B cell (primary cell): ENCODE measurements around the gene CDC25C. TPM values are rescaled to one million over a fixed set of nuclear protein-coding genes. Genes with fewer than 3 reads are reported as not detected.

Experiments used
- ATAC-seq: fragments of 200-7000 bp; cut with Tn5 transposase; one replicate; pipeline ENCODE4 v1.10.0; 2021; ENCODE audit warnings: low read depth, mild to moderate bottlenecking, moderate number of reproducible peaks, moderate library complexity
- CTCF ChIA-PET: fragments of 350-600 bp; sonication (Branson Sonifier 250); formaldehyde crosslinking; loops from one replicate; lab custom pipeline; 2021; ENCODE audit warnings: antibody characterized with exemption, inconsistent platforms; lab: Charles Lee
- POLR2A ChIA-PET: fragments of 350-600 bp; sonication (Branson Sonifier 250); formaldehyde crosslinking; loops from one replicate; lab custom pipeline; 2021; ENCODE audit warnings: antibody characterized with exemption; lab: Charles Lee
- DNase-seq: peaks from one replicate; pipeline ENCODE4 v3.0.0; 2013
- H2AFZ ChIP-seq: 2 replicates; pipeline ENCODE4 v1.6.1; 2012; ENCODE audit warnings: mild to moderate bottlenecking, low read depth, low read length; ENCODE audit not compliant: insufficient read depth, poor library complexity, severe bottlenecking
- H3K27ac ChIP-seq, 2 donors: 1 replicate in 1 of 2; 2 replicates in 1 of 2; pipeline ENCODE4 v1.5.1; 2012 to 2013; ENCODE audit warnings: low read length in 2 of 2, mild to moderate bottlenecking in 2 of 2, moderate library complexity in 1 of 2
- H3K27me3 ChIP-seq, 4 experiments: fragments of 200-600 bp in 1 of 4; sonication (generic) in 1 of 4; replicated peaks in 1 of 4; 1 replicate in 2 of 4; 2 replicates in 2 of 4; pipeline versions ENCODE4 v1.6.1 to v1.7.0; 2013 to 2016; ENCODE audit warnings: low read length in 3 of 4, mild to moderate bottlenecking in 2 of 4, mixed read lengths in 1 of 4, moderate library complexity in 1 of 4; ENCODE audit not compliant: insufficient read depth in 4 of 4, control insufficient read depth in 3 of 4; ENCODE audit errors: control extremely low read depth in 1 of 4
- H3K36me3 ChIP-seq, 2 experiments: replicated peaks in 1 of 2; 1 replicate in 1 of 2; 2 replicates in 1 of 2; pipeline versions ENCODE4 v1.6.1 to v1.7.1; 2013; ENCODE audit warnings: low read length in 1 of 2; ENCODE audit not compliant: insufficient read depth in 2 of 2, control insufficient read depth in 1 of 2; ENCODE audit errors: control extremely low read depth in 1 of 2, extremely low read depth in 1 of 2
- H3K4me1 ChIP-seq, 2 donors: fragments of 200-600 bp in 1 of 2; sonication (generic) in 1 of 2; 1 replicate in 1 of 2; 2 replicates in 1 of 2; pipeline versions ENCODE4 v1.5.1 to v1.6.1; 2013 to 2017; ENCODE audit warnings: low read length in 2 of 2; ENCODE audit not compliant: control insufficient read depth in 2 of 2, insufficient read depth in 2 of 2
- H3K4me2 ChIP-seq: replicated peaks from 2 replicates; pipeline ENCODE3; 2012; ENCODE audit warnings: mild to moderate bottlenecking, low read depth, low read length; ENCODE audit not compliant: poor library complexity, severe bottlenecking
- H3K4me3 ChIP-seq, 5 experiments: fragments of 200-600 bp in 1 of 5; sonication (generic) in 1 of 5; 1 replicate in 3 of 5; 2 replicates in 2 of 5; pipeline versions ENCODE4 v1.5.1 to v1.7.0; 2011 to 2016; ENCODE audit warnings: low read length in 4 of 5, mild to moderate bottlenecking in 4 of 5, low read depth in 2 of 5, control low read depth in 1 of 5, moderate library complexity in 1 of 5; ENCODE audit not compliant: insufficient read depth in 1 of 5; ENCODE audit errors: control extremely low read depth in 1 of 5, extremely low read depth in 1 of 5
- H3K79me2 ChIP-seq: fragments of 200-600 bp; sonication (generic); one replicate; pipeline ENCODE4 v1.6.0; 2016; ENCODE audit warnings: low read length; ENCODE audit not compliant: control insufficient read depth, insufficient read depth
- H3K9ac ChIP-seq: fragments of 200-600 bp; sonication (generic); 2 replicates; pipeline ENCODE4 v1.6.1; 2017; ENCODE audit warnings: mild to moderate bottlenecking, low read length, moderate library complexity
- H3K9me3 ChIP-seq, 3 donors: one replicate each; pipeline versions ENCODE4 v1.6.1 to v1.7.1; 2013; ENCODE audit warnings: low read length in 2 of 3; ENCODE audit not compliant: control insufficient read depth in 2 of 3, insufficient read depth in 1 of 3; ENCODE audit errors: control extremely low read depth in 1 of 3
- H4K20me1 ChIP-seq: 2 replicates; pipeline ENCODE4 v1.6.0; 2012; ENCODE audit warnings: mild to moderate bottlenecking, low read length; ENCODE audit not compliant: insufficient read depth, control insufficient read depth, poor library complexity, severe bottlenecking
- H3K27ac Mint-ChIP-seq: one replicate; pipeline ENCODE4 v1.8.0; 2021; ENCODE audit warnings: mixed read lengths
- H3K27me3 Mint-ChIP-seq: one replicate; pipeline ENCODE4 v1.8.0; 2021; ENCODE audit warnings: mixed read lengths
- H3K4me1 Mint-ChIP-seq: one replicate; pipeline ENCODE4 v1.8.0; 2021; ENCODE audit warnings: mixed read lengths
- H3K4me3 Mint-ChIP-seq: one replicate; pipeline ENCODE4 v1.8.0; 2021; ENCODE audit warnings: mixed read lengths
- H3K9me3 Mint-ChIP-seq: one replicate; pipeline ENCODE4 v1.8.0; 2022; ENCODE audit warnings: mixed read lengths; ENCODE audit not compliant: insufficient read depth
- CTCF ChIP-seq: fragments of 200-600 bp; IDR thresholded peaks from one replicate; pipeline ENCODE4 v1.8.0; 2022; ENCODE audit warnings: antibody characterized with exemption, mild to moderate bottlenecking
- EZH2 ChIP-seq: IDR thresholded peaks from 2 replicates; pipeline ENCODE4 v1.6.1; 2012; ENCODE audit warnings: borderline replicate concordance, low read depth, mild to moderate bottlenecking, moderate library complexity, low read length; ENCODE audit not compliant: insufficient read depth, poor library complexity, severe bottlenecking
- WGBS: methylation state at CpG from one replicate; pipeline ENCODE4 v1.1.5; 2013; ENCODE audit warnings: missing lambda C conversion rate; ENCODE audit not compliant: insufficient coverage; 5-methylcytosine and 5-hydroxymethylcytosine counted together
- intact Hi-C: fragments of 100-400 bp; cut with micrococcal nuclease; formaldehyde crosslinking; loops from one replicate; pipeline ENCODE4 v1.10.0; 2022
- polyA plus RNA-seq: library from polyadenylated mRNA; depleted of rRNA; stranded (reverse); fragments of >200 nt; gene quantifications from 2 replicates; pipeline ENCODE4 v1.2.3, GENCODE V29; 2012
- total RNA-seq, 2 donors: library from RNA; stranded (reverse); fragments of 120-200 nt in 1 of 2; gene quantifications; 1 replicate in 1 of 2; 2 replicates in 1 of 2; pipeline versions ENCODE4 v1.2.3 to v1.2.4, GENCODE V29; 2013 to 2022

The CDC25C gene
- total and polyA plus RNA-seq, 2 donors (not counting 1 experiment from before 2014, with no cell fraction given), result 0.03 TPM; not detected in 1

DNA sequence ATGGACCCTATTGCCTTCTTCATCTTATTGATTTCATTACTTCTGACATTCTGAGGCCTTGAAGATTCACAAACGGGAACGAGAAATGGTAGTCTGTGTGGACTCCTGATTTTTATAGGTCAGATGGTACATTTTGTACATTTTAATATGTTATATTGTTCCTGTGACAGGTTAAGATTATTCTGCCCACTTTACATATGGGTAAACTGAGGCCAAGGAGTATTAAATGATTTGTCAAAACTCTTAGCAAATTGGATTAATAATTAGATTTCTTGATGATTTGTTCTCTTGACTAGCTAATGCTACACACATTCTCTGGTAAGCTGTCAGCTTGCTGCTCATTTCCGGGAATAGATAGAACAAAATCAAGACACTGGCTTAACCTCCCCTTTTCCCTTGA is 8.4 kb upstream of the CDC25C start:
- Mint-ChIP-seq H3K4me3 (peak overlapping the region; percentile 92), H3K27me3 (no peaks in the 10 kb centered on the region), H3K27ac (no peak overlapping the region), H3K9me3 (no peaks in the 10 kb centered on the region), H3K4me1 (peaks cover 35% of the 10 kb centered on the region)
- intact Hi-C loops, result no loop called here
- CTCF ChIA-PET, result interaction anchor here (13.4 kb wide), 1 partner anchor 11 kb away, joined by 278 read pairs; the partner anchor contains the start of gene KDM3B
- POLR2A ChIA-PET, result interaction anchor here (3.1 kb wide), 1 partner anchor 13 kb away, joined by 107 read pairs; the partner anchor contains the start of gene KDM3B
- H3K4me2 ChIP-seq, result peak overlapping the region; percentile 98
- DNase-seq, result no peak
- peaks cover 19% of the 10 kb centered on the region for H4K20me1 ChIP-seq
- no peak overlapping the region for H2AFZ ChIP-seq
- H3K4me1 ChIP-seq, result peaks cover 22 to 25% of the 10 kb centered on the region in 2 donors
- peak overlapping the region in 3 of 5 experiments; percentile 55 to 90 (median 67) for H3K4me3 ChIP-seq
- H3K9ac ChIP-seq, result peak overlapping the region; percentile 90
- no peaks in the 10 kb centered on the region for H3K27me3 ChIP-seq
- ATAC-seq, result no peak
- peak overlapping the region; percentile 96 to 99 for H3K27ac ChIP-seq
- TF ChIP-seq EZH2, result no peak
- no peak for TF ChIP-seq CTCF
- peaks cover 43% of the 10 kb centered on the region for H3K79me2 ChIP-seq
- WGBS, result no CpG with 5 or more reads among the region's 3 CpGs
- peaks cover 10 to 26% of the 10 kb centered on the region in 2 experiments for H3K36me3 ChIP-seq
- no peaks in the 10 kb centered on the region for H3K9me3 ChIP-seq

GRCh38 chr5:138339464-138339863 is 7.9 kb upstream of the CDC25C start:
- WGBS, result 0% methylated on average over 2 of the region's 2 CpGs
- intact Hi-C loops, result loop anchor here (5.0 to 10.0 kb wide), 2 partner anchors 587 to 1835 kb away; partner anchors contain the start of genes CYSTM1 and HNRNPA0
- Histone ChIP-seq H3K4me2 (peak overlapping the region; percentile 98), H3K4me1 (peaks cover 22 to 25% of the 10 kb centered on the region in 2 donors), H3K36me3 (peaks cover 10 to 21% of the 10 kb centered on the region in 2 experiments), H3K27ac (peak overlapping the region; percentile 96 to 99), H3K9ac (peak overlapping the region; percentile 90), H3K79me2 (peaks cover 40% of the 10 kb centered on the region), H3K4me3 (peak overlapping the region; percentile 55 to 90 (median 67)), H2AFZ (no peak overlapping the region), H3K9me3 (no peaks in the 10 kb centered on the region), H3K27me3 (no peaks in the 10 kb centered on the region), H4K20me1 (peaks cover 19% of the 10 kb centered on the region)
- no peak for TF ChIP-seq EZH2
- TF ChIP-seq CTCF, result no peak
- DNase-seq (peak; percentile 52), ATAC-seq (no peak)
- Mint-ChIP-seq H3K27ac (peak overlapping the region; percentile 81), H3K9me3 (no peaks in the 10 kb centered on the region), H3K27me3 (no peaks in the 10 kb centered on the region), H3K4me1 (peaks cover 35% of the 10 kb centered on the region), H3K4me3 (peak overlapping the region; percentile 92)
- ChIA-PET CTCF (interaction anchor here (13.4 kb wide), 1 partner anchor 12 kb away, joined by 278 read pairs; the partner anchor contains the start of gene KDM3B), POLR2A (interaction anchor here (3.1 kb wide), 1 partner anchor 14 kb away, joined by 107 read pairs; the partner anchor contains the start of gene KDM3B)
